ENCODE results near the gene CAPN1. TPM values are rescaled to one million over a fixed set of nuclear protein-coding genes. Genes with fewer than 3 reads are reported as not detected.

CAPN1 gene
- total RNA-seq, 1 donor from 2014 or later, result 179 TPM

- H3K4me3 ChIP-seq, result no peak overlapping the region
- no peak for TF ChIP-seq CTCF (IDR thresholded peaks at IDR 0.05)
- H3K9me3 ChIP-seq, result no peaks in the 10 kb centered on the region
- intact Hi-C loops (cut with DNase I), result no loop called here
- DNase-seq (no peak), ATAC-seq (no peak)
- H3K36me3 ChIP-seq, result peaks cover 59% of the 10 kb centered on the region
- no peak overlapping the region for H3K27ac ChIP-seq
- peaks cover 13% of the 10 kb centered on the region for H3K4me1 ChIP-seq
- H3K27me3 ChIP-seq, result no peaks in the 10 kb centered on the region
These were observed 28.1 kb downstream of the CAPN1 start for GRCh38 chr11:65209711-65210360.

- intact Hi-C loops (cut with DNase I), result no loop called here
- ATAC-seq (no peak), DNase-seq (no peak)
- H3K9me3 ChIP-seq, result no peaks in the 10 kb centered on the region
- H3K27ac ChIP-seq, result no peak overlapping the region
- H3K4me1 ChIP-seq, result peaks cover 13% of the 10 kb centered on the region
- H3K36me3 ChIP-seq, result peaks cover 54% of the 10 kb centered on the region
- H3K27me3 ChIP-seq, result no peaks in the 10 kb centered on the region
- H3K4me3 ChIP-seq, result no peak overlapping the region
- no peak for TF ChIP-seq CTCF (IDR thresholded peaks at IDR 0.05)
These were observed 28.6 kb downstream of the CAPN1 start for GRCh38 chr11:65210361-65210731.

- ATAC-seq (no peak), DNase-seq (no peak)
- intact Hi-C loops (cut with DNase I), result no loop called here
- no peak overlapping the region for H3K27ac ChIP-seq
- no peaks in the 10 kb centered on the region for H3K27me3 ChIP-seq
- H3K4me1 ChIP-seq, result peaks cover 13% of the 10 kb centered on the region
- no peak for TF ChIP-seq CTCF (IDR thresholded peaks at IDR 0.05)
- H3K4me3 ChIP-seq, result no peak overlapping the region
- no peaks in the 10 kb centered on the region for H3K9me3 ChIP-seq
- peaks cover 49% of the 10 kb centered on the region for H3K36me3 ChIP-seq
These were observed 29.0 kb downstream of the CAPN1 start for GRCh38 chr11:65210748-65211147.

- Histone ChIP-seq H3K9me3 (no peaks in the 10 kb centered on the region), H3K36me3 (peaks cover 42% of the 10 kb centered on the region), H3K27ac (no peak overlapping the region), H3K4me3 (no peak overlapping the region), H3K27me3 (no peaks in the 10 kb centered on the region), H3K4me1 (peaks cover 13% of the 10 kb centered on the region)
- intact Hi-C loops (cut with DNase I), result no loop called here
- no peak for ATAC-seq
- TF ChIP-seq CTCF (IDR thresholded peaks at IDR 0.05), result no peak
- DNase-seq, result no peak
These were observed 29.8 kb downstream of the CAPN1 start for GRCh38 chr11:65211293-65212105.

- DNase-seq, result no peak
- no peak for TF ChIP-seq CTCF (IDR thresholded peaks at IDR 0.05)
These were observed 30.6 kb downstream of the CAPN1 start for GRCh38 chr11:65212226-65212801.

More at GRCh38 chr11:65212226-65212801, 30.6 kb downstream of the CAPN1 start:
- Histone ChIP-seq H3K4me3 (no peak overlapping the region), H3K27ac (no peak overlapping the region), H3K4me1 (peaks cover 13% of the 10 kb centered on the region), H3K36me3 (peaks cover 34% of the 10 kb centered on the region), H3K9me3 (no peaks in the 10 kb centered on the region), H3K27me3 (no peaks in the 10 kb centered on the region)
- intact Hi-C loops (cut with DNase I), result no loop called here
- no peak for ATAC-seq
